Vagina (tissue), 2 donors: ENCODE measurements around the gene EMD.

Source experiments
- POLR2A ChIP-seq, 2 donors: fragments of 450-650 bp; IDR thresholded peaks; one replicate each; pipeline ENCODE4 v1.6.1; 2017; ENCODE audit warnings: antibody characterized with exemption in 2 of 2, mild to moderate bottlenecking in 2 of 2, moderate library complexity in 2 of 2
- TF ChIP-seq, protein P1 (sequence below), 3 experiments: fragments of 450-650 bp in 2 of 3; fragments of 200-600 bp in 1 of 3; sonication (generic) in 1 of 3; IDR thresholded peaks; one replicate each; pipeline ENCODE4 v1.5.1; 2017 to 2019; ENCODE audit warnings: antibody characterized with exemption in 3 of 3, mild to moderate bottlenecking in 2 of 3, moderate library complexity in 2 of 3

DNA sequence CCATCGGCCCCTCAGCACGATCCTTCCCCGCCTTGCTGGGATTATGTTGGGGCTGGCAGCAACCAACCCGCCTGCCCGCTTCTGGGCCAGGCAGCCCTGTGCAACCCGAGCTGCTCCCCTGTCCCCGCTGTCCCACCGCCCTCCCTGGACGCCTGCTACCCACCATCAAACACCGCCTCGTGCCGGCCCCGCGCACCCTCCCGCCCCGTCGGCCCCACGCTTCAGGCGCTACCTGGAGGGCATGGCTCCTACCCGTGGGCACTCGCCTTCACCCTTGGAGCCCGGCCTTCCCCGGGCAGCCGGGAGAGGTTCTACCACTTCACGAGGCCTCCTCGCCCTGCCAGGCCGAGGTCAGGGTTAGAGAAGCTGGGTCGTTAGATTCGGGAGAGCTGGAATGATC is 46.5 kb upstream of the EMD start:
- TF ChIP-seq POLR2A (IDR thresholded peaks at IDR 0.05), result no peak
- TF ChIP-seq, protein P1, sequence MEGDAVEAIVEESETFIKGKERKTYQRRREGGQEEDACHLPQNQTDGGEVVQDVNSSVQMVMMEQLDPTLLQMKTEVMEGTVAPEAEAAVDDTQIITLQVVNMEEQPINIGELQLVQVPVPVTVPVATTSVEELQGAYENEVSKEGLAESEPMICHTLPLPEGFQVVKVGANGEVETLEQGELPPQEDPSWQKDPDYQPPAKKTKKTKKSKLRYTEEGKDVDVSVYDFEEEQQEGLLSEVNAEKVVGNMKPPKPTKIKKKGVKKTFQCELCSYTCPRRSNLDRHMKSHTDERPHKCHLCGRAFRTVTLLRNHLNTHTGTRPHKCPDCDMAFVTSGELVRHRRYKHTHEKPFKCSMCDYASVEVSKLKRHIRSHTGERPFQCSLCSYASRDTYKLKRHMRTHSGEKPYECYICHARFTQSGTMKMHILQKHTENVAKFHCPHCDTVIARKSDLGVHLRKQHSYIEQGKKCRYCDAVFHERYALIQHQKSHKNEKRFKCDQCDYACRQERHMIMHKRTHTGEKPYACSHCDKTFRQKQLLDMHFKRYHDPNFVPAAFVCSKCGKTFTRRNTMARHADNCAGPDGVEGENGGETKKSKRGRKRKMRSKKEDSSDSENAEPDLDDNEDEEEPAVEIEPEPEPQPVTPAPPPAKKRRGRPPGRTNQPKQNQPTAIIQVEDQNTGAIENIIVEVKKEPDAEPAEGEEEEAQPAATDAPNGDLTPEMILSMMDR (IDR thresholded peaks at IDR 0.05), result no peak
